HG03095 (cell line): ENCODE data around the gene HIP1.
"Not testable (repeated sequence)": the region's sequence is repeated elsewhere in the genome, so short reads cannot be mapped to it uniquely, and the experiment has no call there.

Experiments
- ATAC-seq: cut with Tn5 transposase; IDR thresholded peaks from one replicate; pipeline ENCODE4 v1.9.1; 2021; ENCODE audit warnings: moderate library complexity; ENCODE audit not compliant: unreplicated experiment

HIP1 gene

DNA sequence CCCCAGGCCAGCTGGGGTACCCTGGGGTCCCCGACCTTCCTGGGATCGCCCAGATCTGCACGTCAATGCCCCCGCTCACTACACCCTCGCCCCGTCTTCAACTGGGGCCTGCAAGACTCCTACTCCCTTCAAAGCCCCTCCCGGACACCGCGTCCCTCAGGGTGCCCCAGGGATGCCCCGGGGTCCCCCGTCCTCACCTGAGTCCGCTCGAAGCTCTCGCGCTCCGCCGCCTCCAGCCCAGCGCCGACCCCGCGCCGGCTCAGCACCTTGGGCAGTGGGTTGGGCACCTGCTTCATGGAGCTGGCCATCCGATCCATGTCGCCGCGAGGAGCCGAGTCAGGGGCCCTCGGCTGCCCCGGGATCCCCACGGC, at the start of gene HIP1:
TSS of gene HIP1 (minus strand) at position 338 of the 371 bp plus-strand sequence. CDS start at position 317, 21 bp downstream.
- ATAC-seq: peak; percentile 4

DNA sequence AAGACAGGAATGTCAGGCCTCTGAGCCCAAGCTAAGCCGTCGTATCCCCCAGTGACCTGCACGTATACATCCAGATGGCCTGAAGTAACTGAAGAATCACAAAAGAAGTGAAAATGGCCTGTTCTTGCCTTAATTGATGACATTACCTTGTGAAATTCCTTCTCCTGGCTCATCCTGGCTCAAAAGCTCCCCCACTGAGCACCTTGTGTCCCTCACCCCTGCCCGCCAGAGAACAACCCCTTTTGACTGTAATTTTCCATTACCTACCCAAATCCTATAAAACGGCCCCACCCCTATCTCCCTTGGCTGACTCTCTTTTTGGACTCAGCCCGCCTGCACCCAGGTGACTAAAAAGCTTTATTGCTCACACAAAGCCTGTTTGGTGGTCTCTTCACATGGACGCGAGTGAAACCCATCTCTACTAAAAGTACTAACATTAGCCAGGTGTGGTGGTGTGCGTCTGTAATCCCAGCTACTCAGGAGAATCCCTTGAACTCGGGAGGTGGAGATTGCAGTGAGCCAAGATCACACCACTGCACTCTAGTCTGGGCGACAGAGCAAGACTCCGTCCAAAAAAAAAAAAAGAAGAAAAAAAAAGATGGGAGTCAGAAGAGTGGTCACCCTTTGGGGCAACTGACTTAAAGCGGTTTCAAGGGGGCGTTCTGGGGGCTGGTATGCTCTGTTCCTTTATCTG, 49.6 kb upstream of the HIP1 start:
- not testable (repeated sequence) for ATAC-seq

DNA sequence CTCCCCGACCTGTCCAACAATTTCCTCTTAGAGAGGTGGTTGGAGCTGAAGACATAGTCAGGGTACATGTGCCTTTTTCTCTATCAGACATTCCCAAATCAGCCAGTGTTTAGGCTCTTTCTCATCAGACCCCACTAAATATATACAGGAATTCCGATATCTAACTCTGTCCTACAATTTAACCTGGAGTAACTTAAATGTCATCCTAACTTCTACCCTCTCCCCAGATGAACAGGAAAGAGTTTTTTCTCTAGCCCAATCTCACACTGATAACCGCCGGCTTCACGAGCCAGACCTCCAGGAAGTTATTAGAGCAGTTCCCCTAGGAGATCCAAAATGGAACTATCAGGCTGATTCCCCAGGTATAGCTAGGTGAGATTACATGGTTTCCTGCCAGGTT, 44.3 kb upstream of the HIP1 start:
- ATAC-seq: not testable (repeated sequence)

DNA sequence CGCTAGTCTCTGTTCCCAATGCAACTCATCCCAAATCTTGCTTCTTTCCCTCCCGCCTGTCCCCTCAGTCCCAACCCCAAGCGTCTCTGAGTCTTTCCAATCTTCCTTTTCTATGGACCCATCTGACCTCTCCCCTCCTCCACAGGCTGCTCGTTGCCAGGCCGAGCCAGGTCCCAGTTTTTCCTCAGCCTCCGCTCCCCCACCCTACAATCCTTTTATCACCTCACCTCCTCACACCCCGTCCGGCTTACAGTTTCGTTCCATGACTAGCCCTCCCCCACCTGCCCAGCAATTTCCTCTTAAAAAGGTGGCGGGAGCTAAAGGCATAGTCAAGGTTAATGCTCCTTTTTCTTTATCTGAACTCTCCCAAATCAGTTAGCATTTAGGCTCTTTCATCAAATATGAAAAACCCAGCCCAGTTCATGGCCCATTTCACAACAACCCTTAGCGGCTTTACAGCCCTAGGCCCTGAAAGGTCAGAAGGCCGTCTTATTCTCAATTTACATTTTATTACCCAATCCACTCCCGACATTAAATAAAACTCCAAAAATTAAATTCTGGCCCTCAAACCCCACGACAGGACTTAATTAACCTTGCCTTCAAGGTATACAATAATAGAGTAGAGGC, 42.0 kb upstream of the HIP1 start:
- not testable (repeated sequence) for ATAC-seq

DNA sequence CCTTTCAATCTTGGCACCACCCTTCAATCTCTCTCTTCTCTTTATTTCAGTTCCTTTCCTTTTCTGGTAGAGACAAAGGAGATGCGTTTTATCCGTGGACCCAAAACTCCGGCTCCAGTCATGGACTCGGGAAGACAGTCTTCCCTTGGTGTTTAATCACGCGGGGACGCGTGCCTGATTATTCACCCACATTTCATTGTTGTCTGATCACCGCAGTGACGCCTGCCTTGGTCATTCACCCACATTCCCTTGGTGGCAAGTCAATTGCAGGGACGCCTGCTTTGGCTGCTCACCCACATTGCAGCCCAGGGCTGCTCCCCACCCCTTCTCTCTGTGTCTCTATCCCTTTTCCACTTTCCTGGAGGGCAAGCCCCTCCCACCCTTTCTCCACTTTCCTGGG, 40.8 kb upstream of the HIP1 start:
- not testable (repeated sequence) for ATAC-seq

DNA sequence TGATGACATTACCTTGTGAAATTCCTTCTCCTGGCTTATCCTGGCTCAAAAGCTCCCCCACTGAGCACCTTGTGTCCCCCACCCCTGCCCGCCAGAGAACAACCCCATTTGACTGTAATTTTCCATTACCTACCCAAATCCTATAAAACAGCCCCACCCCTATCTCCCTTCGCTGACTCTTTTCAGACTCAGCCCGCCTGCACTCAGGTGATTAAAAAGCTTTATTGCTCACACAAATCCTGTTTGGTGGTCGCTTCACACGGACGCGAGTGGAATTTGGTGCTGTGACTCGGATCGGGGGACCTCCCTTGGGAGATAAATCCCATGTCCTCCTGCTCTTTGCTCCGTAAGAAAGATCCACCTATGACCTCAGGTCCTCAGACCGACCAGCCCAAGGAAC, 40.3 kb upstream of the HIP1 start:
- ATAC-seq: not testable (repeated sequence)

DNA sequence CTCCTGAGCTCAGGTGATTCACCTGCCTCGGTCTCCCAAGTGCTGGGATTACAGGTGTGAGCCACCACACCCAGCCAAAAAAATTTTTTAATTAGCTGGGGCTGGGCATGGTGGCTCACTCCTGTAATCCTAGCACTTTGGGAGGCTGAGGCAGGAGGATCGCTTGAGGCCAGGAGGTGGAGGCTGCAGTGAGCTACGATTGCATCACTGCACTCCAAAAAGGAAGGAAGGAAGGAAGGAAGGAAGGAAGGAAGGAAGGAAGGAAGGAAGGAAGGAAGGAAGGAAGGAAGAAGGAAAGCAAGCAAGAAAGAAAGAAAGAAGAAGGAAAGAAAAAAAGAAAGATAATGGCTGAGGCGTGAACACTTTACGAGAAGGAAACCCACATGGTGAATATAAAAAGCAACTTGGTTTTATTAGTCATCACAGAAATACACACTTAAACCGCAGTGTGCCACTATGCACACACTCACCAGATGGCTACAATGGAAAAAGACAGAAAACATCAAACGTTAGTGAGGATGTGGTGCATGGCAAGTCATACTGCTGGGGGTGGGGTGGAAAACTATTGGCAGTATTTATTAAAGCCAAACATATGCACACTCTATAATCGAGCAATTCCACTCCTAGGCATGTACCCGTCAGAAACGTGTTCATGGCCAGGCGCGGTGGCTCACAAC, 37.7 kb upstream of the HIP1 start:
- no peak for ATAC-seq

DNA sequence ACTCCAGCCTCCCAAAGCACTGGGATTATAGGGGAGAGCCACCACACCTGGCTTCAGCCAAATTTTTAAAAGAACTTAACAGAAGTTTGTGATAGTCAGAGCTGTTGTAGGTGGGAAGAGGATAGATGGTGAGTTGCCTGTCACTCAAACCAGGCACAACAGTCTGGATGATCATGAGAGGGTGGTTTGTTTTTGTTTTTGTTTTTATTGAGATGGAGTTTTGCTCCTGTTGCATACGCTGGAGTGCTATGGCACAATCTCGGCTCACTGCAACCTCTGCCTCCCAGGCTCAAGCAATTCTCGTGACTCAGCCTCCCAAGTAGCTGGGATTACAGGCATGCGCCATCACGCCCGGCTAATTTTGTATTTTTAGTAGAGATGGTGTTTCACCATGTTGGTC, 35.2 kb upstream of the HIP1 start:
- not testable (repeated sequence) for ATAC-seq

DNA sequence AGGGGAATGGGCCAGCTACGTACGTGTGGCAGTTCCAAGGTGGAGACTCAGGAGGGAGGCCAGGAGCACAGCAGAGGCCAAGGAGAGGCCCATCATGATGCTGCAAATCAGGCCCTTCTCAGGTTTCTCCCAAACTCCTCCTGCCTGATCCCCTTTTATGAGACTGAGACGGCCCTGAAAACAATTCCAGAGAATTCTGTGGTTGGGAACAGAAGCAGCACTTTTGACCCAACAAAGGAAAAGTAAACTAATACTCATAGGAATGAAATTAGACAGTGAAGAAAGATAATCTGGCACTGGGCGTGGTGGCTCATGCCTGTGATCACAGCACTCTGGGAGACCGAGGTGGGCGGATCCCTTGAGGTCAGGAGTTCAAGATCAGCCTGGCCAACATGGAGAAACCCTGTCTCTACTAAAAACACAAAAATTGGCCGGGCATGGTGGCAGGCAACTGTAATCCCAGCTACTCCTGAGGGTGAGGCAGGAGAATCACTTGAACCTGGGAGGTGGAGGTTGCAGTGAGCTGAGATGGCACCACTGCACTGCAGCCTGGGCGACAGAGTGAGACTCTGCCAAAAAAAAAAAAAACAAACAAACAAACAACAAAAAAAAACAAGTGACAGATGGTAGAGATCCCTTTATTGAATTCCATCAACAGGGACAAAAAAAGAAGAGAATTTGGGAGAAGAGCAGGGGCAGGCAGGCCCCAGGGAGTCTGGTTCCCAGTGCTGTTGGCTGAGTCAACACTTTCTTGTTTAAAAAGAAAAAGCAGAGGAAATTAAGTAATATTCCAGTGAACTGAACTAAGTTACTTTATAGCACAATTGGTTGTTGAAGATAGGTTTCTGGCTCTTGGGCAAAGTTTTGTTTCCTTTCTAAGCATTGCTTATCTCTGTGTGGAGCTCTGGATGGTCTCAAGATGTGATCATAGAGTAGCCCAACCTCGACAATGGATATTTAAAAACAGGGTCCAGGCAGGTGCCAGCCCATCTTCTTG, 33.6 kb upstream of the HIP1 start, which contains the start of gene CCL26:
TSS of gene CCL26 (minus strand) at position 131 of the 997 bp plus-strand sequence. CDS start at position 96, 35 bp downstream.
- ATAC-seq: no peak

DNA sequence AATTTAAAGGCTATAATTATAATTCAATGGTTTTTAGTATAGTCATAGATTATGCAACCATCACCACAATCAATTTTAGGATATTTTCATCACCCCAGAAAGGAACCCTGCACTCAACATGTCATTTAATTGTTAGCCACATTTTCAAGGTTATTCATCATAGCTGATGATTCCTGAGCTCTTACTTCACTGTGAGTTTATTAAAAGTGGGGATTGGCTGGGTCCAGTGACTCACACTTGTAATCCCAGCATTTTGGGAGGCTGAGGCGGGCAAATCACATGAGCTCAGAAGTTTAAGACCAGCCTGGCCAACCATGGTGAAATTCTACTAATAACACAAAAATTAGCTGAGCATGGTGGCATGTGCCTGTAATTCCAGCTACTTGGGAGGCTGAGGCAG, 32.5 kb upstream of the HIP1 start:
- no peak for ATAC-seq

DNA sequence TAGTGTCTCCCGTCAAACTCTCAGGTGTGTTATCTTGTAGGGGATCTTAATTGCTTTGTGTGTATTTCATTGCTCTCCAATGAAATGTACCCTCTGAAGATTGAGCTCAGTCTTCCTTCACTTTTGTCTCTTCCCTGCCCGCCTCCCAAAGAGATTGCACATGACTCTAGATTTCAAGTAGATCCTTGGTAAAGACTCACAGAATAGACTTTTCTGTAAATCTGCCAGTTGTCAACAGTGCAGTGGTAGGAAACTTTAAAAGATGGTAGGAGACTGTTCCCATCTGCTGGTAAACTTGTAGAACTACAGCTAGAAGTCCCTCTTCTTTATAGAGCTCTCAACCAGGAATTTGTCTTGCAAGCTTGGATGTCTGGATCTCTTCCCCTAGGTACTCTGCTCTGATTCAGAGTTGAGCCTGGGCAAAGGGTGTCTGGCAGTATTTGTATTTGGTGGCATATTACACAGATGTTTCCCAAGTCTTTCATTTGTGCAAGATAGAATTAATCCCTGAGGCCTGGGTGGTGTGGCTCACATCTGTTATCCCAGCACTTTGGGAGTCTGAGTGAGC, 23.7 kb upstream of the HIP1 start:
- ATAC-seq: peak; percentile 55

DNA sequence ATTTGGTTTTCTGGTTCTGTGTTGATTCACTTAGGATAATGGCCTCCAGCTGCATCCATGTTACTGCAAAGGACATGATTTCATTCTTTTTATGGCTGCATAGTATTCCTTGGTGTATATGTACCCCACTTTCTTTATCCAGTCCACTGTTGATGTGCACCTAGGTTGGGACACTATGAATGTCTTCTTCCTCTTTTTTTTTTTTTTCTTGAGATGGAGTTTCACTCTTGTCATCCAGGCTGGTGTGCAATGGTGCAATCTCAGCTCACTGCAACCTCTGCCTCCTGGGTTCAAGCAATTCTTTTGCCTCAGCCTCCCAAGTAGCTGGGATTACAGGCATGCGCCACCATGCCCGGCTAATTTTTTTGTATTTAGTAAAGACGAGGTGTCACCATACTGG, 23.1 kb upstream of the HIP1 start:
- not testable (repeated sequence) for ATAC-seq

DNA sequence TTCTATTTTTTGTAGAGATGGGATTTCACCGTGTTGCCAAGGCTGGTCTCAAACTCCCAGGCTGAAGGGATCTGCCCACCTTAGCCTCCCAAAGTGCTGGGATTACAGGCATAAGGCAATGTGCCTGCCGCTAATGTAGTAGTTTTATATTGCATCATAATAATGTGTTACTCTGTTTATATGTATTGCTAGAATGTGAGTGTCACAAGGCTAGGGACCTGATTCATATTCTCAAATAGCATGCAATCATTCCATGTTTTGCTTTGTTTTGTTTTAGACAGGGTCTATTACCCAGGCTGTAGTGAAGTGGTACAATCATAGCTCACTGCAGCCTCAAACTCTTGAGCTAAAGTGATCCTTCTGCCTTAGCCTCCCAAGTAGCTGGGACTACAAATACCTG, 19.8 kb upstream of the HIP1 start:
- no peak for ATAC-seq

DNA sequence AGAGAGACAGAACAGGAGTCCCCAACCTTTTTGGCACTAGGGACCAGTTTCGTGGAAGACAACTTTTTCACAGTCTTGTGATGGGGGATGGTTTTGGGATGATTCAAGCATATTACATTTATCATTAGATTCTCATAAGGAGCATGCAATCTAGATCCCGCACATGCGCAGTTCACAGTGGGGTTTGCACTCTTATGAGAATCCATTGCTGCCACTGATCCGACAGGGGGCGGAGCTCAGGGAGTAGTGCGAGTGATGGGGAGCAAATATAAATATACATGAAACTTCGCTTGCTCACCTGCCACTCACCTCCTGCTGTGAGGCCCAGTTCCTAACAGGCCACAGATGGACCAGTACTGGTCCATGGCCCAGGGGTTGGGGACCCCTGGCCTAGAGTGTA, 19.1 kb upstream of the HIP1 start:
- ATAC-seq: no peak

DNA sequence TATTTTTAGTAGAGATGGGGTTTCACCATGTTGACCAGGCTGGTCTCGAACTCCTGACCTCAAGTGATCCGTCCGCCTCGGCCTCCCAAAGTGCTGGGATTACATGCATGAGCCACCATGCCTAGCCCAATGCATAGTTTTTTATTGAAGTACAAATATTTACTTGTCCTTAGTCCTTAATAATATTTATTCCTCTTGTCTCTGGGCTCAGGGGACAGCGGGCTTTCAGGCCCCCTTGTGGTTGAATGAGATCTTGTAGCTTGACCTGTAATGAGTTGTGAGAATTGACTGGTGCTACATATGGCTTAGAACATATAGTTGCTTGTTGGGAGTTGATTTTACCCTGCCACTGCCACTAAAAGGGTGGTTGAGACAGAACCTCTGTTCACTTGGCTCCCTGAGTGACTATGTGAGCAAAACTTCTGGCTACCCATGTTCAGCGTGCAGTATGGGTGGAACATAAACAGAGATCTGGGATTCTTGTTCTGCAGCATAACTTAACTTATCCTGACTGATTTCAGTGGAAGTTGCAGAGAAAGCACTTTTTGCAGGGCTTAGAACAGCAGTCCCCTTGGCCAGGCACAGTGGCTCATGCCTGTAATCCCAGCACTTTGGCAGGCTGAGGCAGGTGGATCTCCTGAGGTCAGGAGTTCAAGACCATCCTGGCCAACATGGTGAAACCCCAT, 18.4 kb upstream of the HIP1 start:
- ATAC-seq: no peak

DNA sequence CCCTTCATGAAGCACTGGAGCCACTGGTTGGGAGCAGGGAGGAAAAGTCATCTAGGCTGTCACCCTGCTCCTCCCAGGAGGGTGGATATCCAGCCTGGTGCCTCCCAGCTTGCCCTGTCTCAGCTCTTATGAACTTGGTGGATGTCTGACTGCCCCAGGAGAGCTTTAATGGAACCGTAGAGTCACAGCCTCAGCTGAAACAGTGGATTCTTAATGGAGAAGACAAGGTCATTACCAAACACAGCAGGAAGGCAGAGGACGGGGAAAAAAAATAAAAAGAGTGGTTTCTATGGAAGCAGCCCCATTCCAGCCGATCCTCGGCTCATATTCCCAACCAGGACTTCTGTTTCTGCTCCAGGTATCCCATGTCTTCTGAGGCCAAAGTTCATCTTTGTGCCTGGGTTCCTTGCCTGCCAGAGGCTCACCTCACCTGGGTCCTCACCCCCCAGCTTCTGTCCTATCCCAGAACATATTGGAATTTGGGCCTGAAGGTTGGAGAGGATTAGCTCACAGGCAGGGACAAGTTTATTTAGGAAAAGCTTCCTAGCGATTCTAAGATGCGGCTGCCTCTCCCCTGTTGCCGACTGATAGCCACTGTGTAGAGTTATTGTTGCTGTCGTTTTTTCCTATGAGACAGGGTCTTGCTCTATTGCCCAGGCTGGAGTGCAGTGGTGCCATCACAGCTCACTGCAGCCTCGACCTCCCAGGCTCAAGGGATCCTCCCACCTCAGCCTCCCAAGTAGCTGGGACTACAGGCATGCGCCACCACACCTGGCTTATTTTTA, 17.7 kb upstream of the HIP1 start:
- no peak for ATAC-seq

DNA sequence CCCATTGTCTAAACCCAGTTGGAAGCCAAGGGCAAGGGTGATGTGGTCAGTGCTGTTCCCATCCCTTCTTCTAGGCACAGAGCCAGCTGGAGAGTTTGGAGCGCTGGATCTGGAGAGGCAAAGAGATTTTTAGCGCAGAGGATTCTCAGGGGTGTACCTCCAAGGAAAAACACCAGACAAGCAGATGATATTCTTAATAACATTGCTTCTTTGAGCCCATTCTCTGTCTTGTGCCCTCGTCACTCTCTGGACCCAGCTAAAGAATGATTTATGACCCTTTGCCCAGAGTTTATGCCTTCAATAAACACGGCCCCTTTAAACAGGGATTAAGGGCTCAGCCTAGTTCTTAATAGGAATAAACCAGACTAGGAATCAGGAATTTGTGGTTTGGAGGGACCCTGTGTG, 4.7 kb upstream of the HIP1 start:
- ATAC-seq: no peak

DNA sequence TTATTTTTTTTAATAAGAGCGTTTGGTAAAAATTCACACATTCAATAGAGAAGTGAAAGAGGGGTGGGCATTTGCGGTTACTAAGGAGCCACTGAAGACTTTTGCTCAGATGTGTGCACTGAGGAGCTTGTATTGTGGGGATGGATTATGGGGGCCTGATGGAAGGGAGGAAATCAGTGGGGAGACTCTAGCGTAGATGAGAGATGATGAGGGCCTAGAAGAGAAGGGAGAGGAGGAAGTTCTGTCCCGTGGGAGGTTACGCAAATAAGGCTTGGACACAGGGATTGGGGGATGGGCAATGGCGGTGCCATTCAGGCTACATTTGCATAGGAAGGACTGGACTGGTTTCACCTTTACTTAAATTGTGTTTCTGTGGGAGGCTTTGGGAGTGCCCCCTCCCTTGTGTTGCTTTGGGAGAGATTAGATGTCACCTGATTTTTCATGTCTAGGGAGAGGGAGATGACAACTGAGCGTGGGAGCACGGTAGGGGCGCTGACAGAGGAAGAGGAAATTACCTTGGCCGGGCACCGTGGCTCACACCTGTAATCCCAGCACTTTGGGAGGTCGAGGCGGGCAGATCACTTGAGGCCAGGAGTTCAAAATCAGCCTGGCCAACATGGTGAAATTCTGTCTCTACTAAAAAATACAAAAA, 2.2 kb upstream of the HIP1 start:
- ATAC-seq: no peak
